HG02610 (cell line): ENCODE data around the gene CHN1.

ENCODE experiments used
- ATAC-seq: cut with Tn5 transposase; IDR thresholded peaks from one replicate; pipeline ENCODE4 v1.9.1; 2021; ENCODE audit warnings: mild to moderate bottlenecking, moderate library complexity; ENCODE audit not compliant: unreplicated experiment

CHN1 gene

DNA sequence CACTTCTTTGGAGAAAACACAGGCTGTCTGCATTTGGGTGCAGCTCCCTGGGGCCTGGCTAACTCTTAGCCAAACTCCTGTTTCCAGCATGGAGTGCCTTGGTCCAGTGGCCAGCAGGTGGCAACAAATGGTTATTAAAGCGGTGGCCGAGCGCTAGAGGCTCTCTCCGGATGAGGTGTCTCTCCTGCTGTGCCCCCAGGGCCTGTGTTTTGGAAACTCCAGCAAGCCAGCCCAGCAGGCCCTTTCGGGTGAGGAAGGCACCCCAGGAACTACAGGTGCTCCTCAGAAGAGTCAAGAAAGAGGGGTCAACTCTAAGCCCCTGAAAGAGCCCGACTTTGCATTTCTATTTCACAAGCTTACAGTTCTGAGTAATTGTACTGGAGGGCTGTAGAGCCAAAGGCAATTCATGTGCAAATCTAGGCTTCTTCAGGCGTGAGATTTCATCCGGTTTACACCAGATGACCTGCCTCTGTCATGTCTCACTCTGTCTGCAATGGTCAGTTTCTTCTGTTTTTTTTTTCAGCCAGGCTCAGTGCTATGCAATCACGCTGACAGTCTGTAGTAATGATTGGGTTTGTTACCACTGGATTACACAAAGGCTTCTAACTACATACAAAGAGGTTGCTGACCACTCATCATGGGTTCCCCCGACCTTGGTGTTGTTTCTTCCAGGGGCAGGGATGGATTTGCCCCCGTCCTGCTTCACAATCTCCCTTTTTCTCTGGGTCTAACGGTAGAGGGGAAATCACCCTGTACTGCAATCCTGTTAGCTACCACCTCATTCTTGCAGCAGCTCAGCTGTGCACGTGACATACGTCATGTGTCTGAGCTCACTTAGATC, 233.3 kb downstream of the CHN1 start:
- peak; percentile 66 for ATAC-seq

DNA sequence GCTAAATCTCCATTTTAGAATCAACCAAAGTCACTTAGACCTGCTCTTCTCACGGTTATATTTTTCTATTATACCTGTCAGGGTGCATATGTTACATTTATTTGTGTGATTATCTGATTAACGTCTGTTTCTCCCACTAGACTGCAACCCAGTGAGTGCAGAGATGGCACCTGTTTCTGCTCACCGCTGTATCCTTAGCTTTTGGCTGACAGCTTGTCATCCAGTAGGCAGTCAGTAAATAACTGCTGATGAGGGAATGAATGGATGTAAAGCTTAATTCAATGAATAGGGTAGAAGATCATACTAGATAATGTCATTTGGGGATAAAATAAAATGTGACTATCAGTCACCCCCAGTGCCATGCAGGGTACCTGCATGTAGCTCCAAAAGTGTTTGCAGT, 234.0 kb downstream of the CHN1 start:
- no peak for ATAC-seq

GRCh38 chr2:174768557-174768956, 236.6 kb downstream of the CHN1 start:
- ATAC-seq = no peak

- ATAC-seq = no peak
Observed at GRCh38 chr2:174766271-174766670, 238.9 kb downstream of the CHN1 start.

DNA sequence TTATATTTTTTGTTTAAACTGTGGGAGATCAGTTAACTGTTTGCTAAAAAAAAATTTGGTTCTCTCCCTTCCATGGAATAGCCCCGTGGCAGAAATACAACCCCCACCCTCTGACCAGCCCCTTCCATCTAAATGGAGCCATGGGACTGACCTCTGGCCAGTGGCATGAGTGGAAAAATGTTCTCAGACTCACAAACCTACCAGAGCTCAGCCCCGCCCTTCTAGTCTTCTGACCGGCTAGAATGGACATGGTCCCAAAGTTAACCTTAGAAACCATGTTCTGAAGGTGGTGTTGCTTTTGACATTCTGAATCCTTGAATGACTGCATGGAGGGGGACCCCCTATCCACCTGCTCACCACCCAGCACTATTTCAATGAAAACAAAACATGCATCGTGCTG, 239.6 kb downstream of the CHN1 start:
- ATAC-seq = no peak

DNA sequence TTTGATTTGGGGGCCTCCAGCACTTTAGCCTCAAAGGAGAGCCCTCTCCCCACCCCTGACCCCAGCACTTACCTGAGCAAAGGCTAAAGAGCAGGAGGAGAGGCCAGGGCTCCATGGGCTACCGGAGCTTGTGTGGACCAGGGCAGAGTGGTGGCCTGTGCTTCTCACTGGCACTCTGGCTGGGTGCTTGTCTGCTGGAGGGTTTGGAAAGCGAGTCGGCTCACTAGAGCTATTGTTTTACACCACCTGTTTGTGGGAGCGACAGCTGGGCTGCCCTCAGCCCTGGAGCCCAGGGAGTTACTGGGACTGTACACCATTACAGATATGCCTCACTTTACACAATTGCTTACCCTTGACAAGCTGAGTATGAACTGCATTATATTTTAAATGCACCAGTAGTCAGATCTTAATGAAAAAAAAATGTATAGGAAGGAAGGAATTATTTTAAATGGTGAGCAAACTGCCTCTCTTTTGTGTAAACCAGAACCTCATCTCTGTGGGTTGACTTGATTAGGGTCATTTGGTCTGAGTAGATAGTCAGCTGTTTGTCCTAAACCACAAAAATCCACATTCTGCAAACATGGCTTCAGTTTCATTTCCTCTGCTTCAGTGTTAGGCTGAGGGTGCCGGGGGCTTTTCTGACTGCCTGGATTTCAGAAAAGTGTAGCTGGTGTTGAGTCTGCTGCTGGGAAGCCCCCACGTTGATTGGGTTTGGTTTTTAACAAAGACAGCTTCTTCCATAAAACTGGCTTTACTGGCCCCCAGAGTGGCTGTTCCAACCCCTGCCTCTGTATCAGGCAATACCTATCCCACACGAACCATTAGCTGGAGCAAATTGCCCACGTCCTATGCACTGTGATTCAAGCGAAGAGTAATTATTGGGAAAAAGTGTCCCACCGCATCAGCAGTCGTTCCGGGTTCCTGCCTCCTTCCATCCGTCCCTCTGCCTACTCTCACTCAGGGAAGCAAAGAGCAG, 240.6 kb downstream of the CHN1 start, which contains the start of gene CHRNA1:
TSS of gene CHRNA1 (minus strand) at position 193 of the 976 bp plus-strand sequence. CDS start at position 115, 78 bp downstream.
- ATAC-seq = peak; percentile 55

GRCh38 chr2:174763780-174764179, 241.4 kb downstream of the CHN1 start:
- ATAC-seq = no peak

DNA sequence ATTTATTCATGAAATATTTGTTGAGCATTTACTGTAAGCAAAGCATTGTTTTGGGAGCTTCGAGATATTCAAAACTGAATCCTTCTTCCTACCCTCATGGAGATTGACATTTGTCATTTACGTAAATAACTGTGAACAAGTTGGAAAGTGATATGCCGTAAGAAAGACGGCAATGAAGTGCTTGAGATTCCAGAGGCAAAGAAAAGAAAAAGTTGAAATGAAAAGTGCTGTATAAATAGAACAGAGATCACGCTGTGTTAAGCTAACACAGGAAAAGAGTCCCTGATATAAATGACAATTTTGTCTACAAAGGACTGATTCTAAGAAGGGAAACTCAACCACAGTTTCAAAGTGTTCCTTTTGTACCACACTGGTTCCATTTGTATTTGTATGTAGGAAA, 242.7 kb downstream of the CHN1 start:
- ATAC-seq = no peak

- ATAC-seq = no peak
Observed at GRCh38 chr2:174761837-174762236, 243.3 kb downstream of the CHN1 start.

DNA sequence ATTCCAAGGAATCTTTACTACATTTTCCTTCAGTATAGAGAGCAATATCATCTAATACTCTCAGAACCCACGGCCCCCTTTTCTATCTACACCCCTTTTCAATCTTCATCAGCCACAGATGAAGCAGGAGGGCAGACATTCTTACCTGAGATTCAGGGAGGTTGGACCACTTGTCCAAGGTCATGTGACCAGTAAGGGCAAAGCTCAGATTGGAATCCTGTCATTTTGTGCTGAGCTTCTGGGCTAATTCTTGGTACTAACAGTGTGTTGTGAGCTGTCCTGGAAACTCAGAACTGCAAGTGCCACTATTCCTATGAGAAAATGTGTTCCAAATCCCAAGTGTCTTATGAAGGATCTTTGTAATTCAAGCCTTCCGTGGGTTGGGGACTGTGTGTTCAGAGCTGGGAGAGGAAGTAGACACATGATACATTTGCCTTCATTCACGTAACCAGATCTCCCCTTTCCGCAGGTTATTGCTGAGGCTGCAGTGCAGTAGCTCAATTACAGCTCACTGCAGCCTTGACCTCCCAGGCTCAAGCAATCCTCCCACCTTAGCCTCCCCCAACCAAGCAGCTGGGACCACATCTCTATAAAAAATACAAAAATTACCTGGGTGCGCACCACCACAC, 244.2 kb downstream of the CHN1 start:
- ATAC-seq = no peak

DNA sequence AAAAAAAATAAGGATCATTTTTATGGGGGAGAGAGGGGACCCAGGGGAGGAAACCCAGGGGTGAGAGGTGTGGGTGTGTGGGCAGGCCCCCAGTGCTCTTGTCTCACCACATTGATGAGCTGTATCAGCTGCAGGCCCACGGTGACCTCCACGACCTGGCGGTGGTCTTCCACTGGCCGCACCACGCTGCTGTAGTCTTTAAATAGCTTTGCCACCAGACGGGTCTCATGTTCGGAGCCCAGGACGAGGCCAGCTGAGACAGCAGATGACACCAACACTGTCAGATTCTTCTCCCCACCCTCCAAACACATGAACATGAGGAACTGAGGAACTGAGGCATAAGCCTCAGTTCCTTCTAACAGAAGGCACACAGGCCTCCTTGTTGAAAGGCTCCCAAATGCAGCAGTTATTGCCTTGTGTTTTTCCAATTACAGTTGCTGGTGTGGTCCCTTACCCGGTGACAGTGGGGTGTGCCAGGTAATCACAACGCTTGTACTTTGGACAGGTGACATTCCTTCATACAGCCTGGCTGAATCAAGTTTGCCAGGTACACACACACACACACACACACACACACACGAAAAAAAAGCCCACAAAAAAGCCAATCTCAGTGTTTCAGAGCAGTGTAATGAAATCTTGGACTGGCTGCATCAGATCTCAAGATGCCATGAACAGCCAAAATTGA, 245.7 kb downstream of the CHN1 start:
- no peak for ATAC-seq

DNA sequence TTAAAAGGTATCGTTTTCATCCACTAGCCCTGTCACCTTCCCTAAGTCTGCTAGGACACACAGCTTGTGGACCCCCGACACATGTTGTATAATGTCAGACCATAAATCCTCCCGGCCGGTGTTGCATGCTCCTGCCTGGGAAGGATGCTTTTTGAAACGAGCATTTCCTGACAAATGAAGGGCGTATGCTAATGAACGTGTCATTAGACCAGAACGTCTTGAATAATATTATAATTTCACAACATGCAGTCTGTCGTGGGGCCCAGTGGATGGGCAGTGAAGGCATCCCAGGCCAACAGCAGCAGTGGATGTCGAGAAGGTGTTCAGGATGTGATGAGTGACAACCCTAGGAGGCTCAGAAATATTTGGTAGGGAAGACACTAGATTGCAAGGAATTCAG, 248.4 kb downstream of the CHN1 start:
- no peak for ATAC-seq

DNA sequence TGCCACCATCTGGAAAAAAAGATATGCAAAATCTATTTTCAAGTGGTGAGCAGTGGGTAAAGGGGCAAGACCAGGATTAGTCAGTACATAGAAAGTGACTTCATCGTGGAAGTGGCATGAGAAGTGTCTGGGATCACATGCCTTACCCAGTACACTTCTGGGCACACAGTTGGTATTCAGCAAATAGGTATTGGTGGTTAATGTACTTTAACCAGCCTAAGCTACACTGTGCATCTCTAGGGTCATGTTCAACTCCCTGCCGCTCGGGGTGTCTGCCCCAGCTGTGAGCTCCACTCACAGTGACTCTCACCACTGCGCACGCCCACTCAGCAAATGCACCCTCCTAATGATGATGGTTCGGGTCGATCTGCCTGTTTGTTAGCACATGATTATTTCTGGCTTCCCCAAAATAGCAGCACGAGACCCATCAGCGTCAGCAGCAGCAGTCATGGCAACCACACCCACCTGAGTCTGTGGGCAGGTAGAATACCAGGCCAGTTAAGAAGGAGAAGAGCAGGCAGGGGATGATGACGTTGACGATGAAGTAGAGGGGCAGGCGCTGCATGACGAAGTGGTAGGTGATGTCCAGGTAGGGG, 252.0 kb downstream of the CHN1 start:
- no peak for ATAC-seq

DNA sequence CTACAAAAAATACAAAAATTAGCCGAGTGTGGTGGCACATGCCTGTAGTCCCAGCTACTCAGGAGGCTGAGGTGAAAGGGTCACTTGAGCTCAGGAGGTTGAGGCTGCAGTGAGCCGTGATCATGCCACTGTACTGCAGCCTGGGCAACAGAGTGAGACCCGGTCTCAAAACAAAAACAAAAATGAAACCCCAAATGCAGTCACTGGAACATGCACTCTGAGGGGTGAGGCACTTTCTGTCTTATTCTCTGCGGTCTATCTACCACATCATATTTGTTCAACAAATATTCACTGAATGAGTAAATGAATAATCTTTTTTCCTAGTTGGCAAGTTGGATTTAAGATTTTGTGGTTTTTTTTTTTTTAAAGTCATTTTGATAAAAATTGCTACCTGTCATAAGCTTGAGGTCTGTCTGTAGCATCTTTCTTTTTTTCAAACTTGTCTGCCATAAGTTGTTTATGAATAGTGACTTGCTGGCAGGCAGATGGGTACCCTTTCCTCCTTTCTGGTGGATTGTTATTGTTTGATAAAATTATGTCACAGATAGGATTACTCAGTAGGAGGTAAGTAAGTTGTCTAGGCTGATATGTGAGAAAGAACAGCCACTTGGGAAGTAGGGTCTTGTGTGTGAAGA, 252.7 kb downstream of the CHN1 start:
- ATAC-seq = peak; percentile 90

DNA sequence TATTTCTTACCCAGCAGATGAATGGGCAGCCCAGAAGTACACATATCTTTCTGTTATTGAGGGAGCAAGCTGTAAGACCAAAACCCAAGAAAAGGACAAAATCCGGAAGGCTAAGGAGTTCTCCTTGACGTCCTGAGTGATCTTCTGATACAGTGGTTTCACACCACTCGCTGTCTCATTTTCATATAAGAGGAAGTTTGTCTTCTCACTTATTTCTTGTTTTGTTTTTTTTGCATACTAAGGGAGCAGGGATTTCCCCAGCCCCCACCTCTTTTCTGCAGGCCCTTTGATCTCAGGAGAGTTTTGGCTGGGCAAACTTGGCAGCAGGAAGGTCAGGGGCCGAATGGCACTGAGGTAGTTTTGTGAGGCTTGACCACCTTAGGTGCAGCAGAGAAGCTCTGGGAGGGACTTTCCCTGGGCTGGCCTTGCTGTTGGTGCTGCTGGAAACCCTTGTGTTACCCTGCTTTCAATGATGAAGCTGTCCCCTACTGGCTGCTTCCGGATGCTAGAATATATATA, 254.2 kb downstream of the CHN1 start:
- ATAC-seq = peak; percentile 59

- no peak for ATAC-seq
Observed at GRCh38 chr2:174749793-174750192, 255.4 kb downstream of the CHN1 start.

- ATAC-seq = no peak
Observed at GRCh38 chr2:174748948-174749347, 256.2 kb downstream of the CHN1 start.
